AG09309 (cell line): ENCODE measurements around the gene ABCD1.

Experiments used
- DNase-seq: peaks from one replicate; pipeline ENCODE4 v3.0.0-alpha.2; 2010; ENCODE audit warnings: low read depth
- H3K4me3 ChIP-seq: 2 replicates; pipeline ENCODE4 v1.5.1; 2011; ENCODE audit warnings: mild to moderate bottlenecking, low read depth, low read length, moderate library complexity; ENCODE audit not compliant: control insufficient read depth
- TF ChIP-seq, protein P1 (sequence below): IDR thresholded peaks from 2 replicates; pipeline ENCODE4 v1.5.1; 2011; ENCODE audit warnings: mild to moderate bottlenecking, low read depth, low read length, inconsistent platforms; ENCODE audit not compliant: insufficient read depth, control insufficient read depth; ENCODE audit errors: missing control alignments

The ABCD1 gene

GRCh38 chrX:153722704-153723350, 1.8 kb upstream of the ABCD1 start:
- peak overlapping the region; percentile 56 for H3K4me3 ChIP-seq
- DNase-seq, result no peak
- TF ChIP-seq, protein P1, sequence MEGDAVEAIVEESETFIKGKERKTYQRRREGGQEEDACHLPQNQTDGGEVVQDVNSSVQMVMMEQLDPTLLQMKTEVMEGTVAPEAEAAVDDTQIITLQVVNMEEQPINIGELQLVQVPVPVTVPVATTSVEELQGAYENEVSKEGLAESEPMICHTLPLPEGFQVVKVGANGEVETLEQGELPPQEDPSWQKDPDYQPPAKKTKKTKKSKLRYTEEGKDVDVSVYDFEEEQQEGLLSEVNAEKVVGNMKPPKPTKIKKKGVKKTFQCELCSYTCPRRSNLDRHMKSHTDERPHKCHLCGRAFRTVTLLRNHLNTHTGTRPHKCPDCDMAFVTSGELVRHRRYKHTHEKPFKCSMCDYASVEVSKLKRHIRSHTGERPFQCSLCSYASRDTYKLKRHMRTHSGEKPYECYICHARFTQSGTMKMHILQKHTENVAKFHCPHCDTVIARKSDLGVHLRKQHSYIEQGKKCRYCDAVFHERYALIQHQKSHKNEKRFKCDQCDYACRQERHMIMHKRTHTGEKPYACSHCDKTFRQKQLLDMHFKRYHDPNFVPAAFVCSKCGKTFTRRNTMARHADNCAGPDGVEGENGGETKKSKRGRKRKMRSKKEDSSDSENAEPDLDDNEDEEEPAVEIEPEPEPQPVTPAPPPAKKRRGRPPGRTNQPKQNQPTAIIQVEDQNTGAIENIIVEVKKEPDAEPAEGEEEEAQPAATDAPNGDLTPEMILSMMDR, result no peak

DNA sequence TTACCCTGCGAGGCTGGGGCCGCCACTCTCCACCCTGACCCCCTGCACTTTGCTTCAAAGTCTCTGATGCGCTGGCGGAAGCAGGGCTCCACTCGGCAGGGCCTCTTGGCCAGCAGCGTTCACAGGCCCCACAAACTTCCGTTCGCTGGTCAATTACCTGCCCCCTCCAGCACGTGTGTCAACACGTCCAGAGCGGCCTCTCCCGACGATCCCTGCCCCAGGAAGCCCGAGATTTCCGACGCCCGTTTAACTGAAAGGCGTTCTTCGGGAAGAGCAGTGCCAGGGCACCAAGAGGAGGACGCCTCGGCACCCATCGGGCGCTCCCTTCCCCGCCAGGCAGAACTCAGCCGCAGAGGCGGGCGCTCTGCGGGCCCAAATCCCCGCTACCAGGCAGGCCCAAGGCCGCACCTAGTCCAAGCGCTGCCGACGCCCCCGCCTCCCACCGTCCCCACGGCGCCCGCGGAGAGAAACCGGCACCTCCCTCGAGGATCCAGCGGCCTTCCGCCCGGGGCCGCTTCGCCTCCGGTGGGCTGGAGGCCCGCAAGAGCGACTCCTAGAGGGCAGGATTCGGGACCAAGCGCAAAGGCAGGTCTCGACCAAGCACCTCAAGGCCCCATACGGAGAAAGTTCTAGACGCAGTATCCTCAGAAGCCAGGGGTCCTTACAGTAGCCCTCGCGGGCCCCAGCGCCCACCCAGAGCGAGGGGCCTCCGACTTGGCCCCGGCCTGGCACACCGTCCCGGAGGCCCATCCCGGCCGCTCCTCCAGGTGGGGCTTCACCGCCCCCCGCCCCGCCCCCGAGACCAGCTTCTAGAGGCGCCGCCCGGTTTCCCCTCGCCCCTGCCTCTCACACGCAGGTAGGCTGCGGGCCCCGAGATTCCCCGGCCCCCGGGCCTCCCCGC, 1.1 kb upstream of the ABCD1 start:
- TF ChIP-seq, protein P1, result peak; percentile 43
- DNase-seq, result no peak
- H3K4me3 ChIP-seq, result peak overlapping the region; percentile 56

DNA sequence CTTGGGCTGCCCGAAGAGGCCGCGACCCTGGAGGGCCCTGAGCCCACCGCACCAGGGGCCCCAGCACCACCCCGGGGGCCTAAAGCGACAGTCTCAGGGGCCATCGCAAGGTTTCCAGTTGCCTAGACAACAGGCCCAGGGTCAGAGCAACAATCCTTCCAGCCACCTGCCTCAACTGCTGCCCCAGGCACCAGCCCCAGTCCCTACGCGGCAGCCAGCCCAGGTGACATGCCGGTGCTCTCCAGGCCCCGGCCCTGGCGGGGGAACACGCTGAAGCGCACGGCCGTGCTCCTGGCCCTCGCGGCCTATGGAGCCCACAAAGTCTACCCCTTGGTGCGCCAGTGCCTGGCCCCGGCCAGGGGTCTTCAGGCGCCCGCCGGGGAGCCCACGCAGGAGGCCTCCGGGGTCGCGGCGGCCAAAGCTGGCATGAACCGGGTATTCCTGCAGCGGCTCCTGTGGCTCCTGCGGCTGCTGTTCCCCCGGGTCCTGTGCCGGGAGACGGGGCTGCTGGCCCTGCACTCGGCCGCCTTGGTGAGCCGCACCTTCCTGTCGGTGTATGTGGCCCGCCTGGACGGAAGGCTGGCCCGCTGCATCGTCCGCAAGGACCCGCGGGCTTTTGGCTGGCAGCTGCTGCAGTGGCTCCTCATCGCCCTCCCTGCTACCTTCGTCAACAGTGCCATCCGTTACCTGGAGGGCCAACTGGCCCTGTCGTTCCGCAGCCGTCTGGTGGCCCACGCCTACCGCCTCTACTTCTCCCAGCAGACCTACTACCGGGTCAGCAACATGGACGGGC, 579 bp downstream of the ABCD1 start:
- no peak for DNase-seq
- H3K4me3 ChIP-seq, result peak overlapping the region; percentile 48
- TF ChIP-seq, protein P1, result no peak

GRCh38 chrX:153725832-153726285, 1.2 kb downstream of the ABCD1 start:
- TF ChIP-seq, protein P1, result no peak
- DNase-seq, result no peak
- peak overlapping the region; percentile 26 for H3K4me3 ChIP-seq

- no peak for DNase-seq
- TF ChIP-seq, protein P1, result no peak
- peak overlapping the region; percentile 26 for H3K4me3 ChIP-seq
These were observed 1.8 kb downstream of the ABCD1 start for GRCh38 chrX:153726286-153727122.
